Caki2 (cell line): ENCODE results near the gene UTRN. TPM values are rescaled to one million over a fixed set of nuclear protein-coding genes. Genes with fewer than 3 reads are reported as not detected.

ENCODE experiments used
- DNase-seq: peaks from one replicate; pipeline ENCODE4 v3.0.0-alpha.2; 2015; ENCODE audit warnings: low read depth
- in situ Hi-C: cut with HindIII; loops from 2 replicates; pipeline ENCODE4 v1.10.0; 2016; ENCODE audit warnings: low sequenced_read_pairs, low pct_unique_long_range_greater_than_20kb, mixed read lengths
- total RNA-seq: library from RNA; depleted of rRNA; stranded (reverse); fragments of >200 nt; shearing (Covaris generic); gene quantifications from 2 replicates; pipeline ENCODE4 v1.2.3, GENCODE V29; 2014; ENCODE audit warnings: low replicate concordance; rRNA removed

UTRN gene
- 38.2 and 38.5 TPM in 2 replicates for total RNA-seq

GRCh38 chr6:144284783-144285547, at the start of gene UTRN:
Gene UTRN (plus strand): TSS chr6:144285335. CDS start chr6:144291829, 6,494 bp downstream.
- peak; percentile 90 for DNase-seq
- in situ Hi-C loops, result no loop called here

DNA sequence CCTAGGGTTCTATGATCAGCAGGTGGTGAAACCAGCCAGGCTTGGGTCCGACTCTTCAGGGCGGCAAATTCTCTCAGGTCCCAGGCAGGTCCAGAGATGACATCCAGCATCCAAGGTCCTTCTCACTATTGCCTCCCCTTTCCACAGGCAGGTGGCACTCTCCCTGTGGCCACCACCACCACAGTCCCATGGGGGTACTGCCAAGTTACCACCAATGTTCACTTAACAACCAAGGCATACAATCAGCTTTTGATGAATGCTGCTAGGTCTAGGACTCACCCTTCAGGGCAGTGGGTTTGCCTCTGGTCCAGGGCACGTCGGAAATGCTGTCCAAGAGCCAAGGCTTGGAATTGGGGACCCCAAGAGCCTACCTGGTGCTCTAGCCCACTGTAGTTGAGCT, 40.4 kb upstream of the UTRN start:
- DNase-seq, result no peak
- in situ Hi-C loops, result no loop called here

DNA sequence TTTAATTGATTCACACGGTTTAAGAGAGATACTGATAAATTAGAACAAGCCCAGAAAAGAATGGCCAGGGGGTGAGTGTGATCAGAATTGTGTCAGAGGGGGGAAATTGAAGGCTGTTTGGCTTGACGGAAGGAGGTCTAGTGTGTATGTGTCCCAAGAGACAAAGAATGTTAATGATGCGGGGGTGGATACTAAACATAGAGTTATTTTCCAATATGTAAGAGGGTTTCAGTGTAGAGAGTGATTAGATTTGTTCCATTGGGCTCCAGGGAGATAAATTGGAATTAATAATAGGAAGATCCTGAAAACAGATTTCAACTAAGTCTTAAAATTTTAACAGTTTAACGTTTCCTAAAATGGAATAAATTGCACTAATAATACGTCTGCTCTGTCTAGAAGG, 38.1 kb upstream of the UTRN start:
- no peak for DNase-seq
- in situ Hi-C loops, result no loop called here

GRCh38 chr6:144248003-144248402, 37.1 kb upstream of the UTRN start:
- DNase-seq, result no peak
- in situ Hi-C loops, result no loop called here

DNA sequence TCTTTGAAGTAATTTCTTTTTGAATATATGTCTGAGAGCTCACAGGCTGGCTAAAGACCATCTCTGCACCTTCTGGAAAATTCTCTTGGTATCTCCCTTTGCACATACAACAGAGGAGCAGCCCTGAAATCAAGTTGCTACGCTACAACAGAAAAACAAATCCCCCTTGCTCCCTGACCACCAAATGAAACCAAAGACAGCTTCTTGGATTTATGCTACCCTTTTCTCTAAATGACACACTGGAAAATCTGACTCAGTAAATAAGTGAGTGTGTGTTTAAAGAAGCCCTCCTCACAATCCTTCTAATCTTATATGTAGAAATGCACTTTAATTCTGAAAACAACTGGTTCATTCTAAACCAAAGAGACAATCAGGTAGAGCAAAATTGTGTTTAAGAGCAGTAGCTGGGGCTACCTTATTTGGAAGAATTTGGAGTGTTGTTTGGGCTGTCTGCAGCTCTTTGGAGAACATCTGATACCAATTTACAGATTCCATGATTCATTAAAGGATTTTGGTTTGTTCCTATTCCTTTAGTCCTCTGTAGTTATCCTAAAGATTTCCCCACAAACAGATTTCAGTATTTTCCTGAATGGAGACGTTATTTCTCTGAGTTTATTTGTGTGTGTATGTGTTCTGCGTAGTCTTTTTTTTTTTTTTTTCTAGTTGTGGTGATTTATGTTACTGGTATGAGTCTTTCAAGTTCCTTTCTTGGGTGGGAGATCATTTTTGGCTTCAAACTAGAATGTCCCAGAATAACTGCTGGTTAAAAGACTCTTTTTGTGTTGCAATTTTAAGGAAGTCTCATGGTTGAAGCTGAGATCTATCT, 36.4 kb upstream of the UTRN start:
- DNase-seq, result no peak
- in situ Hi-C loops, result no loop called here

DNA sequence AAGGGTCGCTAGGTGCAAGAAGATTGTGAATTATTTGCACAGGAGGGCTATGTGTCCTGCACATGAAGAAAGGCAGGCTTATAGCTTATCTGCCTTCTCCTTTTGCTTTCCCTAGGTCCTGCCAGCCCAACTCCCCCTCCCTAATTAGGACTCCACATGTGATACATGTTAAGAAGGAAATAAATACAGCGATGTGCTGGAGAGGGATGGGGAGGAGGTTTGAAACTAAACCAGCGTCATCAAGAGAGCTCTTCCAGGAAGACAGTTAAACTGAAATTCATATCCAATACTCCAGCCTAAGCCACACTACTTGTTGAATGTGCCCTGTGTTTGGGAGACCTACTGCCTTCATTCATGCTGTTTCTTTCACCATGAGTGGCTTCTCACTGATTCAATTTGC, 34.9 kb upstream of the UTRN start:
- no peak for DNase-seq
- in situ Hi-C loops, result no loop called here

DNA sequence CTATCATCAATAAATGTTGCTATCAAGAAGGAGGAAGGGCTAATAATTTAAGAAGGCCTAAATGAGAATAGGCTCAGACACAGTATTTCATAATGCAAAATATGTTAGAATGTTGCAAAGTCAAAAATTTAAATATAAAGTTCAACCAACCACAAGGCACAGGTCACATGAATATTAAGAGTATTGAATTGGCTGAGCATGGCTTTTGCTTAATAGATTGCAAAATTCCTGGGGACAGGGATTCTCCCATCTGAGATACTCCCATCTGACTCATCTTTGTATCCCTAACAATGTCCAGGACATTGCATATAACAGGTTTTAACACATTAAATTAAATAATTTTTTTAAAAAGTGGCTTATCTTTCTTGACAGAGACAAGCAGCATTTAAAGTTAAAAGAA, 32.9 kb upstream of the UTRN start:
- in situ Hi-C loops, result no loop called here
- DNase-seq, result no peak

- in situ Hi-C loops, result no loop called here
- DNase-seq, result no peak
Observed at GRCh38 chr6:144259986-144260385, 25.1 kb upstream of the UTRN start.

GRCh38 chr6:144262470-144263369, 22.4 kb upstream of the UTRN start:
- DNase-seq, result no peak
- in situ Hi-C loops, result no loop called here

- in situ Hi-C loops, result no loop called here
- no peak for DNase-seq
Observed at GRCh38 chr6:144263786-144264185, 21.3 kb upstream of the UTRN start.

DNA sequence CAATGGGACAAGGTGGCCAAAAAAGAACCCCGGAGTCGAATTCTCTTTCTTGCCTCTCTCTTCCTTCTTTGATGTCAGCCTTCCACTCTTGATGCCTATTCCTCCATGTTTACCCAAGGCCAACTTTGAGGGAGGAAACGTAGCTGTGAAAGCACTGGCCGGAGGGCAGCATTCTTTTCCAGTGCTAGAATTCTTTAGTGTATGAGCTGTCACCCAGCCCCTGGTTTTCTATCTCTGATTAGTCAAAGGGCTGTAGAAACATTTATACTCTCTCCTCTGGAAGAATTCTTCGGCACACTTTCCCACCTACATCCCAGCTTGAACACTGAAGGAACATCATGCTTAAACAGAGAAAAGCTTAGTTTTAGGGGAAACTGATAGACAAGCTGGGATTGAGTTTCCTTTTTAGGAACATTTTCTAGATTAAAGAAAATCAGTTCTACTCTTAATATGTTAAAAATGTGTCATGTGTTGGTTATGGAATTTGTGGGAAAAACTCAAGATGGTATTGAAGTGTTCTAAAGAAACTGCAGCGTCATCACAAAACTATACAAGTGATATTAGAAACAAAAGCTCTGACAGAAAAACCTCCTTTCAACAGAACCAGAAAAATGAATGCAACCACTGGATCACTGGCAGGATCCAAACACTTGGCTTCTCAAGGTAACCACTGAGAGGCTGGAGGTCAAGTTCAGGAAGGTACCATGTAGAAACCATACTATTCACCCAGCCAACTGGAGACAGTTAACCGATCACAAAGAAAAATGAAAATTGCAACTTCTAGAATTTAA, 20.7 kb upstream of the UTRN start:
- in situ Hi-C loops, result no loop called here
- DNase-seq, result peak; percentile 87

DNA sequence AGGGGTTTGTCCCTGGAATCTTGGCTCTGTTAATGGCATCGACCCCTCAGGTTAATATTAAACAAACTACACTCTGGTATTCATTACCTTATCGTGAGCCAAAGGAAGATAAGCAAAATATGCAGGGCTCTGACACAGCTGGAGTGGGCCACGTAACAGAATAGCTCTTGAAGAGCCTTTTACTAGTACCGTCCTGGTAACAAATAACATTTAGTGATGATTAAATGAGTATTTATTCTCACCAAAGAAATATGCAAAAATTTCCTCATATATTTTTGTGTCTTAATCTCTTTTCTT, 20.1 kb upstream of the UTRN start:
- in situ Hi-C loops, result no loop called here
- DNase-seq, result no peak

DNA sequence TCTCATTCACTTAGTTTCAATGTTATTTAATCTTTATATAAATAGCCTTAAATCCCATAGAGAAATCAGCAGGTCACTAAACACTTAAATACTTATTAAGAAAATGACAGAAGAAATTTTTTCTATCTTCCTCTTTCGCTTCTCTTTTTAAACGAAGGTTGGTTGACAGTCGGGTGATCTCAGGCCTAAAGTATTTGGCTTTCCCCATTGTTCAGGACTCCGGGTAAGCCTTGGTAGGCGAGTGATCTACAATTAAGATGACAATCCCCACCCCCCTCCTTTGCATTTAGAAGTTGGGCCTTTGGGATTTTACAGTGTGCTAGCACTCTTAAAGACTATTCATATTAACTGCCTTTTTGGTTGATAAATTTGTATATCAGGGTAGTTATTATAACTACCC, 19.7 kb upstream of the UTRN start:
- peak; percentile 58 for DNase-seq
- in situ Hi-C loops, result no loop called here

- DNase-seq, result peak; percentile 71
Observed at GRCh38 chr6:144266091-144266649, 19.0 kb upstream of the UTRN start.

GRCh38 chr6:144268794-144269349, 16.3 kb upstream of the UTRN start:
- in situ Hi-C loops, result no loop called here
- DNase-seq, result no peak

More at GRCh38 chr6:144266091-144266649, 19.0 kb upstream of the UTRN start:
- in situ Hi-C loops, result no loop called here

- DNase-seq, result no peak
- in situ Hi-C loops, result no loop called here
Observed at GRCh38 chr6:144277174-144277573, 8.0 kb upstream of the UTRN start.

DNA sequence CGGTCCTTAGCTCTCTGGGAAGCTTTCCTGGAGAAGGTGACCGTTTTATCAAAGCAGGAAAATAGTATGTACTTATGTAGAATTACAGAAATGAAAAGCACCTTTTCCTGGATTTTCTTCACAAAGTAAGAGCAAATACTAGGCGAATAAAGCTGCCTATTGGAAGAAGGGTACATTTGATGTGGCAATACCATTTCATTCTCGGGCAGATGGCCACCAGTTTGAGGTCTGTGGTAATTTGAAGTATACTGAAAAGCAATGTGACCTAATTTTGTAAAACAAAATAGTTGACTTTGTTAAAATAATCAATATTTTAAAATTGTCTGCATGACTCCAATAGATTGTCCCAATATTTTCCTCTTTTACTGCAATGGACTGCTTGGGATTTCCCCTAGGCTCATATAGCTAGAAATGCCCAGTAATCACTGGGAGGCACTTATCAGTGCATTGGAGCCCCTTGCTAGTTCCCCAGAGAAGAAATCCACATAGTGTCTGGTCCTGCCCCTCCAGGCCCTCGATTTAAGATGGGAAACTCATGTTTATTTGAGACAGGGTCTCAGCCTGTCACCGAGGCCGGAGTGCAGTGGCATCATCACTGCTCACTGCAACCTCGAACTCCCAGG, 7.4 kb upstream of the UTRN start:
- DNase-seq, result no peak
- in situ Hi-C loops, result no loop called here
